ENCODE data around the gene MYT1. TPM values are rescaled to one million over a fixed set of nuclear protein-coding genes. Genes with fewer than 3 reads are reported as not detected.

Gene MYT1
- total RNA-seq, 3 donors from 2014 or later, result 0.12 to 0.76 (median 0.14) TPM

DNA sequence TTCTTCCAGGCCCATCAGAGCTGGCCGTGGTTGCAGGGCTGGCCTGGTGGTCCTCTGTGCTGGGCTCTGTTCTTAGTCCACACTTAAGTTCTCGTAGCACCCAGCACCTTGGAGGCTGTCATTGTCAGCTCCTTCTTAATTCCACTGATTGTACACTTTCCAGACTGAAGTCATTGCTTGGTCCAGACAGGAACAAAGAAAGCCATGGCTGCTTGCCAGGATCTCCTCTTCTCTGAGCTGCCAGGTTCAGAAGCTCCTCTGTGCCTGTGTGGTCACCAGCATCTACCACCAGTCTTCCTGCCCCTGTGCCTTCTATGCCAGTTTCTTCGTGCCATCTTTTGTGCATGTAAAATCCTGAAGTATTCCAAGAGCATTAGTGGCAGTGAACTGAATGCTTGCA is 51.8 kb downstream of the MYT1 start:
- no peaks in the 10 kb centered on the region for H3K36me3 ChIP-seq (ENCODE audit: low read depth)
- no peaks in the 10 kb centered on the region for H3K9me3 ChIP-seq
- H3K4me3 ChIP-seq, result no peak overlapping the region
- TF ChIP-seq, protein P1, sequence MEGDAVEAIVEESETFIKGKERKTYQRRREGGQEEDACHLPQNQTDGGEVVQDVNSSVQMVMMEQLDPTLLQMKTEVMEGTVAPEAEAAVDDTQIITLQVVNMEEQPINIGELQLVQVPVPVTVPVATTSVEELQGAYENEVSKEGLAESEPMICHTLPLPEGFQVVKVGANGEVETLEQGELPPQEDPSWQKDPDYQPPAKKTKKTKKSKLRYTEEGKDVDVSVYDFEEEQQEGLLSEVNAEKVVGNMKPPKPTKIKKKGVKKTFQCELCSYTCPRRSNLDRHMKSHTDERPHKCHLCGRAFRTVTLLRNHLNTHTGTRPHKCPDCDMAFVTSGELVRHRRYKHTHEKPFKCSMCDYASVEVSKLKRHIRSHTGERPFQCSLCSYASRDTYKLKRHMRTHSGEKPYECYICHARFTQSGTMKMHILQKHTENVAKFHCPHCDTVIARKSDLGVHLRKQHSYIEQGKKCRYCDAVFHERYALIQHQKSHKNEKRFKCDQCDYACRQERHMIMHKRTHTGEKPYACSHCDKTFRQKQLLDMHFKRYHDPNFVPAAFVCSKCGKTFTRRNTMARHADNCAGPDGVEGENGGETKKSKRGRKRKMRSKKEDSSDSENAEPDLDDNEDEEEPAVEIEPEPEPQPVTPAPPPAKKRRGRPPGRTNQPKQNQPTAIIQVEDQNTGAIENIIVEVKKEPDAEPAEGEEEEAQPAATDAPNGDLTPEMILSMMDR (IDR thresholded peaks at IDR 0.05), result no peak
- DNase-seq, result no peak
- H3K4me1 ChIP-seq (ENCODE audit: low read depth), result no peaks in the 10 kb centered on the region
- intact Hi-C loops (cut with DNase I, micrococcal nuclease), result no loop called here
- no peak for ATAC-seq

- Histone ChIP-seq H3K4me3 (no peak overlapping the region), H3K4me1 (ENCODE audit: low read depth) (no peaks in the 10 kb centered on the region), H3K9me3 (no peaks in the 10 kb centered on the region), H3K36me3 (ENCODE audit: low read depth) (no peaks in the 10 kb centered on the region)
- TF ChIP-seq, protein P1 (IDR thresholded peaks at IDR 0.05), result no peak
- no peak for ATAC-seq
- intact Hi-C loops (cut with DNase I, micrococcal nuclease), result no loop called here
- no peak for DNase-seq
Measured at GRCh38 chr20:64216910-64217309, 52.7 kb downstream of the MYT1 start.

GRCh38 chr20:64217539-64218221 is 53.4 kb downstream of the MYT1 start:
- no peak overlapping the region for H3K4me3 ChIP-seq
- no peaks in the 10 kb centered on the region for H3K36me3 ChIP-seq (ENCODE audit: low read depth)
- H3K4me1 ChIP-seq (ENCODE audit: low read depth), result no peaks in the 10 kb centered on the region
- TF ChIP-seq, protein P1 (IDR thresholded peaks at IDR 0.05), result no peak
- H3K9me3 ChIP-seq, result no peaks in the 10 kb centered on the region
- intact Hi-C loops (cut with DNase I, micrococcal nuclease), result no loop called here
- ATAC-seq (peak; percentile 15), DNase-seq (no peak)

- Histone ChIP-seq H3K9me3 (no peaks in the 10 kb centered on the region), H3K4me3 (no peak overlapping the region), H3K36me3 (ENCODE audit: low read depth) (no peaks in the 10 kb centered on the region), H3K4me1 (ENCODE audit: low read depth) (no peaks in the 10 kb centered on the region)
- TF ChIP-seq, protein P1 (IDR thresholded peaks at IDR 0.05), result no peak
- ATAC-seq, result no peak
- intact Hi-C loops (cut with DNase I, micrococcal nuclease), result no loop called here
- DNase-seq, result no peak
Measured at GRCh38 chr20:64219202-64219601, 55.0 kb downstream of the MYT1 start.

DNA sequence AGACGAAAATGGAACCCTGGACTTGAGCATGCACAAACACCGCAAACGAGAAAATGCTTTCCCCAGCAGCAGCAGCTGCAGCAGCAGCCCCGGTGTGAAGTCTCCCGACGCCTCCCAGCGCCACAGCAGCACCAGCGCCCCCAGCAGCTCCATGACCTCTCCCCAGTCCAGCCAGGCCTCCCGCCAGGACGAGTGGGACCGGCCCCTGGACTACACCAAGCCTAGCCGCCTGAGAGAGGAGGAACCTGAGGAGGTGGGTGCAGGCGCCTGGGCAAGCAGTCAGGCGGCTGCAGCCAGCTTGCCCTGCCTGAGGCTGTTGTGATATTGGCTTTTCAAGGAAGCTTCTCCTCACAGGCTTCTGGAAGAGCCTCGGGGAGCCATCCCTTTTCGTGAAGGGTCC is 55.5 kb downstream of the MYT1 start:
- no peaks in the 10 kb centered on the region for H3K9me3 ChIP-seq
- H3K4me3 ChIP-seq, result no peak overlapping the region
- H3K36me3 ChIP-seq (ENCODE audit: low read depth), result no peaks in the 10 kb centered on the region
- ATAC-seq (no peak), DNase-seq (no peak)
- intact Hi-C loops (cut with DNase I, micrococcal nuclease), result no loop called here
- H3K4me1 ChIP-seq (ENCODE audit: low read depth), result no peaks in the 10 kb centered on the region
- TF ChIP-seq, protein P1 (IDR thresholded peaks at IDR 0.05), result no peak

GRCh38 chr20:64220420-64220819 is 56.2 kb downstream of the MYT1 start:
- intact Hi-C loops (cut with DNase I, micrococcal nuclease), result no loop called here
- no peaks in the 10 kb centered on the region for H3K9me3 ChIP-seq
- TF ChIP-seq, protein P1 (IDR thresholded peaks at IDR 0.05), result no peak
- ATAC-seq, result peak; percentile 10
- no peak overlapping the region for H3K4me3 ChIP-seq
- no peaks in the 10 kb centered on the region for H3K36me3 ChIP-seq (ENCODE audit: low read depth)
- DNase-seq, result peak in 1 of 3 donors; percentile 18
- no peaks in the 10 kb centered on the region for H3K4me1 ChIP-seq (ENCODE audit: low read depth)
